ENCODE measurements around the gene GART.

The GART gene

DNA sequence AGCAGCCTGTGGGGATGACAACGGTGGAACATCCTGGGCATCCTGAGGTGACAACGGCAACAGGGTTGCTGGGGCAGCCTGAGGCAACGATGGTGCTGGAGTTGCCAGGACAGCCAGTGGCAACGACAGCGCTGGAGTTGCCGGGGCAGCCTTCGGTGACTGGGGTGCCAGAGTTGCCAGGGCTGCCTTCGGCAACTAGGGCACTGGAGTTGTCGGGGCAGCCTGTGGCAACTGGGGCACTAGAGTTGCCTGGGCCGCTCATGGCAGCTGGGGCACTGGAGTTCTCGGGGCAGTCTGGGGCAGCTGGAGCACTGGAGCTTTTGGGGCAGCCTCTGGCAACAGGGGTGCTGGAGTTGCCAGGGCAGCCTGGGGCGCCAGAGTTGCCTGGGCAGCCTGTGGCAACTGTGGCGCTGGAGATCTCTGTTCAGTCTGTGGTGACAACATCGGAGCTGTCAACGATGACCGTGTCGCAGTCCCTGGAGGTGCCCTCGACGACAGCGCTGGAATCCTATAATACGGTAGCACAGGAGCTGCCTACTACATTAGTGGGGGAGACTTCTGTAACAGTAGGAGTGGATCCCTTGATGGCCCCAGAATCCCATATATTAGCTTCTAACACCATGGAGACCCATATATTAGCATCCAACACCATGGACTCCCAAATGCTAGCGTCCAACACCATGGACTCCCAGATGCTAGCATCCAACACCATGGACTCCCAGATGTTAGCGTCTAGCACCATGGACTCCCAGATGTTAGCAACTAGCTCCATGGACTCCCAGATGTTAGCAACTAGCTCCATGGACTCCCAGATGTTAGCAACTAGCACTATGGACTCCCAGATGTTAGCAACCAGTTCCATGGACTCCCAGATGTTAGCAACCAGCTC lies 9.1 kb upstream of the GART start:
- H3K27me3 ChIP-seq (ENCODE audit: control insufficient read depth, insufficient read depth, low read length) = no peaks in the 10 kb centered on the region
- H3K27ac ChIP-seq (ENCODE audit: low read depth, low read length) = no peak overlapping the region
- H3K9ac ChIP-seq (ENCODE audit: low read length) = no peak overlapping the region
- no peaks in the 10 kb centered on the region for H3K4me1 ChIP-seq (ENCODE audit: control insufficient read depth, insufficient read depth, low read length)
- no peak overlapping the region for H3K4me3 ChIP-seq (ENCODE audit: low read length)
- peaks cover 49% of the 10 kb centered on the region for H3K36me3 ChIP-seq (ENCODE audit: control insufficient read depth, insufficient read depth, low read length)

DNA sequence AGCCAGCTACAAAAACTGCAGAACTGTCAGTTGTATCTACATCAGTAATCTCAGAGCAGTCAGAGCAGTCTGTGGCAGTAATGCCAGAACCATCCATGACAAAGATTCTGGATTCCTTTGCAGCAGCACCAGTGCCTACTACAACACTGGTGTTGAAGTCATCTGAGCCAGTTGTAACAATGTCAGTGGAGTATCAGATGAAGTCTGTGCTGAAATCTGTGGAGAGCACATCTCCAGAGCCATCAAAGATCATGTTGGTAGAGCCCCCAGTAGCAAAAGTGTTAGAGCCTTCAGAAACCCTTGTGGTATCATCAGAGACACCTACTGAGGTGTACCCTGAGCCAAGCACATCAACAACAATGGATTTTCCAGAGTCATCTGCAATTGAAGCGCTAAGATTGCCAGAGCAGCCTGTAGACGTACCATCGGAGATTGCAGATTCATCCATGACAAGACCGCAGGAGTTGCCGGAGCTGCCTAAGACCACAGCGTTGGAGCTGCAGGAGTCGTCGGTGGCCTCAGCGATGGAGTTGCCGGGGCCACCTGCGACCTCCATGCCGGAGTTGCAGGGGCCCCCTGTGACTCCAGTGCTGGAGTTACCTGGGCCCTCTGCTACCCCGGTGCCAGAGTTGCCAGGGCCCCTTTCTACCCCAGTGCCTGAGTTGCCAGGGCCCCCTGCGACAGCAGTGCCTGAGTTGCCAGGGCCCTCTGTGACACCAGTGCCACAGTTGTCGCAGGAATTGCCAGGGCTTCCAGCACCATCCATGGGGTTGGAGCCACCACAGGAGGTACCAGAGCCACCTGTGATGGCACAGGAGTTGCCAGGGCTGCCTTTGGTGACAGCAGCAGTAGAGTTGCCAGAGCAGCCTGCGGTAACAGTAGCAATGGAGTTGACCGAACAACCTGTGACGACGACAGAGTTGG lies 8.2 kb upstream of the GART start:
- Histone ChIP-seq H3K27me3 (ENCODE audit: control insufficient read depth, insufficient read depth, low read length) (no peaks in the 10 kb centered on the region), H3K27ac (ENCODE audit: low read depth, low read length) (no peak overlapping the region), H3K4me1 (ENCODE audit: control insufficient read depth, insufficient read depth, low read length) (no peaks in the 10 kb centered on the region), H3K36me3 (ENCODE audit: control insufficient read depth, insufficient read depth, low read length) (peaks cover 49% of the 10 kb centered on the region), H3K4me3 (ENCODE audit: low read length) (no peak overlapping the region), H3K9ac (ENCODE audit: low read length) (no peak overlapping the region)

DNA sequence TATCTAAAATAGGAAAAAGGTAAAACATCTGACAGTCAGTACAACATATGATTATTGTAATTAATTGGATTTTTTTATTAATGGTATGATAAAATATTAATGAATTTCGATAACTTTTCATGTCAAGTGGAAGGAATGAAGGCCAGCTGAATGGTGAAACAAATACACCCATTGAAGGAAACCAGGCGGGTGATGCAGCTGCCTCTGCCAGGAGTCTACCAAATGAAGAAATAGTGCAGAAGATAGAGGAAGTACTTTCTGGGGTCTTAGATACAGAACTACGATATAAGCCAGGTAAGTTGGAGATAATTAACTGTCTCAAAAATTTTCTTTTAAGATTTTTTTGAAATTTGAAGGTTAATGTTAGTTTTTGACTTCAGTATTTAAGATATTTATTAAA lies 4.2 kb upstream of the GART start:
- Histone ChIP-seq H3K27ac (ENCODE audit: low read depth, low read length) (no peak overlapping the region), H3K4me3 (ENCODE audit: low read length) (no peak overlapping the region), H3K9ac (ENCODE audit: low read length) (no peak overlapping the region)

GRCh38 chr21:33544451-33545195 lies 2.7 kb upstream of the GART start:
- no peak overlapping the region for H3K27ac ChIP-seq (ENCODE audit: low read depth, low read length)
- H3K4me1 ChIP-seq (ENCODE audit: control insufficient read depth, insufficient read depth, low read length) = peaks cover 10% of the 10 kb centered on the region
- peak overlapping the region; percentile 98 for H3K4me3 ChIP-seq (ENCODE audit: low read length)
- no peak overlapping the region for H3K9ac ChIP-seq (ENCODE audit: low read length)
- H3K36me3 ChIP-seq (ENCODE audit: control insufficient read depth, insufficient read depth, low read length) = peaks cover 2% of the 10 kb centered on the region
- H3K27me3 ChIP-seq (ENCODE audit: control insufficient read depth, insufficient read depth, low read length) = no peaks in the 10 kb centered on the region

More for the DNA sequence above, 4.2 kb upstream of the GART start:
- H3K4me1 ChIP-seq (ENCODE audit: control insufficient read depth, insufficient read depth, low read length) = peaks cover 10% of the 10 kb centered on the region
- H3K27me3 ChIP-seq (ENCODE audit: control insufficient read depth, insufficient read depth, low read length) = no peaks in the 10 kb centered on the region
- H3K36me3 ChIP-seq (ENCODE audit: control insufficient read depth, insufficient read depth, low read length) = peaks cover 14% of the 10 kb centered on the region

- no peaks in the 10 kb centered on the region for H3K27me3 ChIP-seq (ENCODE audit: control insufficient read depth, insufficient read depth, low read length)
- H3K4me1 ChIP-seq (ENCODE audit: control insufficient read depth, insufficient read depth, low read length) = peaks cover 10% of the 10 kb centered on the region
- H3K27ac ChIP-seq (ENCODE audit: low read depth, low read length) = peak overlapping the region; percentile 99
- no peaks in the 10 kb centered on the region for H3K36me3 ChIP-seq (ENCODE audit: control insufficient read depth, insufficient read depth, low read length)
- H3K4me3 ChIP-seq (ENCODE audit: low read length) = peak overlapping the region; percentile 98
- H3K9ac ChIP-seq (ENCODE audit: low read length) = peak overlapping the region; percentile 100
These were observed 1.7 kb upstream of the GART start for GRCh38 chr21:33543505-33544129.

GRCh38 chr21:33542640-33543504 lies 955 bp upstream of the GART start, which contains the start of gene SON:
SON (plus strand) TSS chr21:33543038; CDS start chr21:33543093, 55 bp downstream.
- Histone ChIP-seq H3K9ac (ENCODE audit: low read length) (peak within 1 kb of the TSS; percentile 100), H3K4me1 (ENCODE audit: control insufficient read depth, insufficient read depth, low read length) (peaks cover 10% of the 10 kb centered on the region), H3K27ac (ENCODE audit: low read depth, low read length) (peak within 1 kb of the TSS; percentile 99), H3K27me3 (ENCODE audit: control insufficient read depth, insufficient read depth, low read length) (no peaks in the 10 kb centered on the region), H3K36me3 (ENCODE audit: control insufficient read depth, insufficient read depth, low read length) (peaks cover 3% of the 10 kb centered on the region), H3K4me3 (ENCODE audit: low read length) (peak within 1 kb of the TSS; percentile 98)

DNA sequence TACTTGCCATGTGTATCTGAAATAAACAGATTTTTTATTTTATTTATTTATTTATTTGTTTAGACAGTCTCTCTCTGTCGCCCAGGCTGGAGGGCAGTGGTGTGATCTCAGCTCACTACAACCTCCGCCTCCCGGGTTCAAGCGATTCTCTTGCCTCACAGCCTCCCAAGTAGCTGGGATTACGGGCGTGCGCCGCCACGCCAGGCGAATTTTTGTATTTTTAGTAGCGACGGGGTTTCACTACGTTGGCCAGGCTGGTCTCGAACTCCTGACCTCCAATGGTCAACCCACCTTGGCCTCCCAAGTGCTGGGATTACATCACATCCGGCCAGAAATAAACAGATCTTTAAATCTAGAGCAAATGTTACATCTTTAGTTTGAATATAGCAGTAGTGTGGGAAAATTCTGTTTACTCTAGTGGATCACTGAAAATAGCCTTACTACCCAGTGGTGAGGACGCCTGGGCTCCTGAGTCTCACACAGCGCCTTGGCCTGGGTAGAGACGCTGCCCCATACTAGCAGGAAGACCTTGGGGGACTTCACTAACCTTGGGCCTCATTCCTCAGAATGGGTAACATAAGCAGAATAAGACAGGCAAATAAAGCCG lies 709 bp downstream of the GART start:
- Histone ChIP-seq H3K27me3 (ENCODE audit: control insufficient read depth, insufficient read depth, low read length) (no peaks in the 10 kb centered on the region), H3K36me3 (ENCODE audit: control insufficient read depth, insufficient read depth, low read length) (peaks cover 12% of the 10 kb centered on the region), H3K4me1 (ENCODE audit: control insufficient read depth, insufficient read depth, low read length) (peaks cover 10% of the 10 kb centered on the region), H3K9ac (ENCODE audit: low read length) (peak overlapping the region; percentile 39), H3K27ac (ENCODE audit: low read depth, low read length) (peak overlapping the region; percentile 98), H3K4me3 (ENCODE audit: low read length) (peak overlapping the region; percentile 79)

DNA sequence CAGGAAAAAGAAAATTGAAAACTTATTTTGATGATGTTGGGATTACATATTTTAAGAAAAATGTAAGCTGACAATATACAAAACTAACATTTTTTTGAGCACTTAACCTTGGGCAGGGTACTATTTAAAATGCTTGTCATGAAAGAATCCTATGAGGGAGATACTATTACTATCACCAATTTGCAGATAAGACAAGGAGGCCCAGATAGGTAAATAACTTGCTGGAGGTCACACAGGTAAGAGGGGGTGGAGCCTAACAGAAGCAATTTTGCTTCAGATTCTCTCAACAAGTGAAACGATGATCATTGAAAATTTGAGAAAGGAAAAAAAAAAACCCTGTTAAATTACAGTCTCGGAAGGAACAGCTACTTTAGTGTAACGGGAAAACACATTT lies 1.2 kb downstream of the GART start:
- Histone ChIP-seq H3K27ac (ENCODE audit: low read depth, low read length) (no peak overlapping the region), H3K4me3 (ENCODE audit: low read length) (no peak overlapping the region), H3K27me3 (ENCODE audit: control insufficient read depth, insufficient read depth, low read length) (no peaks in the 10 kb centered on the region), H3K4me1 (ENCODE audit: control insufficient read depth, insufficient read depth, low read length) (peaks cover 10% of the 10 kb centered on the region), H3K36me3 (ENCODE audit: control insufficient read depth, insufficient read depth, low read length) (peaks cover 12% of the 10 kb centered on the region), H3K9ac (ENCODE audit: low read length) (no peak overlapping the region)

DNA sequence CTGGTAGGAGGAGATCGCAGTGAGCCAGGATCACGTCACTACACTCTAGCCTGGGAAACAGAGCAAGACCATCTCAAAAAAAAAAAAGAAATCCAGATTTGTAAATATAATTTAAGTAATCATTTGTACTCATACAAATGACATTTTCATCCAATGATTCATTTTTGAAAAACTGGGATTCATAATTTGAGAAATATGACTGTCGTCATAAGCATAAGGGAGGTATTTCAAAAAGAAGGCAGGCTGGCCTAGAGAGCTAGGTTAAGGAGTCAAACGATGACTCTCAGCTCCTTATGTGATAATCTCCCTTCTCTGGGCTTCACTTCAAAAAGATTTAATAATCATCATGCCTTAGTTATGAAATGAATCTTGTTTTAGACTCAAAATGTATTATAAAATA lies 2.3 kb downstream of the GART start:
- H3K27ac ChIP-seq (ENCODE audit: low read depth, low read length) = no peak overlapping the region
- H3K27me3 ChIP-seq (ENCODE audit: control insufficient read depth, insufficient read depth, low read length) = no peaks in the 10 kb centered on the region
- no peak overlapping the region for H3K4me3 ChIP-seq (ENCODE audit: low read length)
- H3K36me3 ChIP-seq (ENCODE audit: control insufficient read depth, insufficient read depth, low read length) = peaks cover 12% of the 10 kb centered on the region
- no peak overlapping the region for H3K9ac ChIP-seq (ENCODE audit: low read length)
- H3K4me1 ChIP-seq (ENCODE audit: control insufficient read depth, insufficient read depth, low read length) = peaks cover 6% of the 10 kb centered on the region

DNA sequence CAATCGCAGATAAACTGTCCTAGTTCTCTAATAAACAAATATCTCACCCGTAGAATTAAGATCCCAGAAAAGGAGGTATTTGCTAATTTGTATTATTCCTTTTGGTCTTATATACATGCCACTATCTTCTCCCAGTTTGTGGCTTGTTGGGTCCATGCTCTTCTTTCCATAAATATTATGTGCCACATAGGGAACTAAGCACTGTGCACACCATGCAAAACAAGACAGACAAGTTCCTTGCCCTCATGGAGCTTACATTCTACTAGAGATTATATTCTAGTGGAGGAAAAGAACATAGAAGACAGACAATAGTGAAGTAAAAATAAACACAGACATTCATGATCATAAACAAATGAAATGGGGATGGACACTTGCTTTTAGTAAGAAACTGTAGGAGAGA lies 4.7 kb downstream of the GART start:
- Histone ChIP-seq H3K36me3 (ENCODE audit: control insufficient read depth, insufficient read depth, low read length) (peaks cover 20% of the 10 kb centered on the region), H3K4me1 (ENCODE audit: control insufficient read depth, insufficient read depth, low read length) (peaks cover 3% of the 10 kb centered on the region), H3K4me3 (ENCODE audit: low read length) (no peak overlapping the region), H3K27me3 (ENCODE audit: control insufficient read depth, insufficient read depth, low read length) (no peaks in the 10 kb centered on the region), H3K9ac (ENCODE audit: low read length) (no peak overlapping the region), H3K27ac (ENCODE audit: low read depth, low read length) (no peak overlapping the region)

DNA sequence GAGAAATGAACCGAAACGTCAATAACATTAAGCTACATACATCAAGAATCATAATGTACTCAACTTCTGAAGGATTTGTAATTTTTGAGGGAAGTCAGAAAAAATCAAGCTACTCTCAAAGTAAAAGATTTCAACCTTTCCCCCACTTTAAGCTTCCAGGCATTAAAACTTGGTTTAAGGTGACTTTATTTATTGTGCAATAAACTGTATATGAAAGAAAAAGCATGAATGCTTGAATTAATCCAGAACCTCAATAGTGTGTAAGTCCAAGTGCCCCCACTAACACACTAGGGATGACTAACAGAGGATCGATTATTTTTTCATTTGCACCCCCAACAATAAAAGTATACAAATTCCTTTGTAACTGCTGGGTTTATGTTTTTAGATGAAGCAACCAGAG lies 10.9 kb downstream of the GART start:
- H3K27ac ChIP-seq (ENCODE audit: low read depth, low read length) = no peak overlapping the region
- no peaks in the 10 kb centered on the region for H3K27me3 ChIP-seq (ENCODE audit: control insufficient read depth, insufficient read depth, low read length)
- no peaks in the 10 kb centered on the region for H3K4me1 ChIP-seq (ENCODE audit: control insufficient read depth, insufficient read depth, low read length)
- no peak overlapping the region for H3K9ac ChIP-seq (ENCODE audit: low read length)
- no peak overlapping the region for H3K4me3 ChIP-seq (ENCODE audit: low read length)
- peaks cover 18% of the 10 kb centered on the region for H3K36me3 ChIP-seq (ENCODE audit: control insufficient read depth, insufficient read depth, low read length)

All from rectal smooth muscle tissue (tissue), 1 donor.